D721Med (cell line): ENCODE results near the gene NEK1.

Experiments used
- DNase-seq: peaks from one replicate; pipeline ENCODE4 v3.0.0; 2011; ENCODE audit warnings: low spot score; ENCODE audit not compliant: insufficient read length
- FAIRE-seq: peaks from 2 replicates; lab custom pipeline; 2011; peaks lifted over from hg19 to GRCh38; lab: Jason Lieb, UNC
- TF ChIP-seq, protein P1 (sequence below): IDR thresholded peaks from 2 replicates; pipeline ENCODE4 v1.5.1; 2012; ENCODE audit warnings: mild to moderate bottlenecking, control low read depth; ENCODE audit not compliant: insufficient read depth; ENCODE audit errors: missing control alignments

The NEK1 gene

DNA sequence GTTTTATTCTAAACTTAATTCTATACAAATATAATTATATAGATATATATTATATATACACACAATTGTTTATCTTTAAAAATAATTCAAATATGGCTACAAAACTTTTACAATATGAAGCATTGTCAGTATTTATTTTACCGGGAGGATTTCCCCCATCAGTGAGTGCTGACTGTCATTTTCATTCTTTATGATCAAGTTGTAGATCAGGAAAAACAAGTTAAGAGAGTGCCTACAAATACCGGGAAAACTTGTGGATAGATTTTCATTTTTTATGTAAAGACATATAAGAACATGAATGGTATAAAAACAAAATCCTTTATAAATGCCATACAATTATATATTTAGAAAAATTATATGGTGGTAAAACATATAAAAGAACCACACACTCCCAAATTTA is 45.8 kb upstream of the NEK1 start:
- no peak for FAIRE-seq
- DNase-seq, result no peak
- TF ChIP-seq, protein P1, sequence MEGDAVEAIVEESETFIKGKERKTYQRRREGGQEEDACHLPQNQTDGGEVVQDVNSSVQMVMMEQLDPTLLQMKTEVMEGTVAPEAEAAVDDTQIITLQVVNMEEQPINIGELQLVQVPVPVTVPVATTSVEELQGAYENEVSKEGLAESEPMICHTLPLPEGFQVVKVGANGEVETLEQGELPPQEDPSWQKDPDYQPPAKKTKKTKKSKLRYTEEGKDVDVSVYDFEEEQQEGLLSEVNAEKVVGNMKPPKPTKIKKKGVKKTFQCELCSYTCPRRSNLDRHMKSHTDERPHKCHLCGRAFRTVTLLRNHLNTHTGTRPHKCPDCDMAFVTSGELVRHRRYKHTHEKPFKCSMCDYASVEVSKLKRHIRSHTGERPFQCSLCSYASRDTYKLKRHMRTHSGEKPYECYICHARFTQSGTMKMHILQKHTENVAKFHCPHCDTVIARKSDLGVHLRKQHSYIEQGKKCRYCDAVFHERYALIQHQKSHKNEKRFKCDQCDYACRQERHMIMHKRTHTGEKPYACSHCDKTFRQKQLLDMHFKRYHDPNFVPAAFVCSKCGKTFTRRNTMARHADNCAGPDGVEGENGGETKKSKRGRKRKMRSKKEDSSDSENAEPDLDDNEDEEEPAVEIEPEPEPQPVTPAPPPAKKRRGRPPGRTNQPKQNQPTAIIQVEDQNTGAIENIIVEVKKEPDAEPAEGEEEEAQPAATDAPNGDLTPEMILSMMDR, result no peak

- TF ChIP-seq, protein P1, result no peak
- FAIRE-seq, result no peak
Measured at GRCh38 chr4:169657470-169658107, 45.2 kb upstream of the NEK1 start.

GRCh38 chr4:169655401-169655800 is 43.0 kb upstream of the NEK1 start:
- TF ChIP-seq, protein P1, result no peak
- no peak for FAIRE-seq

More at GRCh38 chr4:169657470-169658107, 45.2 kb upstream of the NEK1 start:
- no peak for DNase-seq

GRCh38 chr4:169652535-169652934 is 40.2 kb upstream of the NEK1 start:
- peak; percentile 87 for FAIRE-seq
- DNase-seq, result no peak
- TF ChIP-seq, protein P1, result no peak

More at GRCh38 chr4:169655401-169655800, 43.0 kb upstream of the NEK1 start:
- no peak for DNase-seq

GRCh38 chr4:169650227-169650936 is 38.0 kb upstream of the NEK1 start:
- FAIRE-seq (no peak), DNase-seq (no peak)
- TF ChIP-seq, protein P1, result no peak

- TF ChIP-seq, protein P1, result no peak
- DNase-seq (no peak), FAIRE-seq (no peak)
Measured at GRCh38 chr4:169649545-169650226, 37.3 kb upstream of the NEK1 start.
